Peyer's patch (tissue), 4 donors: Measurements from ENCODE around the gene C4orf17.

Experiments used
- POLR2A ChIP-seq, 2 donors: fragments of 450-650 bp; IDR thresholded peaks; one replicate each; pipeline ENCODE4 v1.5.1; 2017; ENCODE audit warnings: antibody characterized with exemption in 2 of 2, mild to moderate bottlenecking in 2 of 2, moderate library complexity in 2 of 2
- TF ChIP-seq, protein P1 (sequence below), 6 experiments: fragments of 450-650 bp in 4 of 6; fragments of 200-600 bp in 2 of 6; sonication (generic) in 1 of 6; IDR thresholded peaks; one replicate each; pipeline ENCODE4 v1.5.1; 2017 to 2019; ENCODE audit warnings: antibody characterized with exemption in 6 of 6, mild to moderate bottlenecking in 3 of 6, moderate library complexity in 1 of 6

DNA sequence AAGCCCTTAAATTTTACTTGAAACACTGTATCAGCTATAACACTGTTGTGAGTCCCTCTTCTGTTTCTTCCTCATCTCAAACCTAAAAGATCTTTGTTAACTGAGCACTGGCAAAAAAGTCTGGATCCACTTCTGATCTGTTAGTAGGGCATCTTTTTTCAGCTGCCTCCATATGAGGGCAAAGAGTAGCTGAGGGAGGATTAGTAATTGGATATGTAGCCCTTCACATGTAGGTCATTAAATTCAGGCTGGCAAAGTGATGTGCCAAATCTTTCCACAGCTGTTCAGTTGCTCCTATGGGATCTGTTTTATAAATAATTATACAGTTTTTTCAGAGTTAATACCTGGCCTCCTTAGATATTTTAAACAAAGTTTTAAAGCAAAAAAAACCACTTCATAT lies 54.1 kb downstream of the C4orf17 start:
- TF ChIP-seq, protein P1, sequence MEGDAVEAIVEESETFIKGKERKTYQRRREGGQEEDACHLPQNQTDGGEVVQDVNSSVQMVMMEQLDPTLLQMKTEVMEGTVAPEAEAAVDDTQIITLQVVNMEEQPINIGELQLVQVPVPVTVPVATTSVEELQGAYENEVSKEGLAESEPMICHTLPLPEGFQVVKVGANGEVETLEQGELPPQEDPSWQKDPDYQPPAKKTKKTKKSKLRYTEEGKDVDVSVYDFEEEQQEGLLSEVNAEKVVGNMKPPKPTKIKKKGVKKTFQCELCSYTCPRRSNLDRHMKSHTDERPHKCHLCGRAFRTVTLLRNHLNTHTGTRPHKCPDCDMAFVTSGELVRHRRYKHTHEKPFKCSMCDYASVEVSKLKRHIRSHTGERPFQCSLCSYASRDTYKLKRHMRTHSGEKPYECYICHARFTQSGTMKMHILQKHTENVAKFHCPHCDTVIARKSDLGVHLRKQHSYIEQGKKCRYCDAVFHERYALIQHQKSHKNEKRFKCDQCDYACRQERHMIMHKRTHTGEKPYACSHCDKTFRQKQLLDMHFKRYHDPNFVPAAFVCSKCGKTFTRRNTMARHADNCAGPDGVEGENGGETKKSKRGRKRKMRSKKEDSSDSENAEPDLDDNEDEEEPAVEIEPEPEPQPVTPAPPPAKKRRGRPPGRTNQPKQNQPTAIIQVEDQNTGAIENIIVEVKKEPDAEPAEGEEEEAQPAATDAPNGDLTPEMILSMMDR (IDR thresholded peaks at IDR 0.05): no peak
- no peak for TF ChIP-seq POLR2A (IDR thresholded peaks at IDR 0.05)
